ENCODE results near the gene GUCY2C.

GUCY2C gene

GRCh38 chr12:14656846-14657245 lies 39.6 kb downstream of the GUCY2C start:
- TF ChIP-seq CREB1 (IDR thresholded peaks at IDR 0.05; ENCODE audit: low read depth), result no peak
- TF ChIP-seq MAX (IDR thresholded peaks at IDR 0.05), result no peak
- no peak for TF ChIP-seq FOXM1 (IDR thresholded peaks at IDR 0.05; ENCODE audit: borderline replicate concordance, low read depth)
- no peak for TF ChIP-seq ZBTB7A (IDR thresholded peaks at IDR 0.05; ENCODE audit: low read depth)
- TF ChIP-seq EGR1 (IDR thresholded peaks at IDR 0.05), result no peak
- no peak for TF ChIP-seq EP300 (IDR thresholded peaks at IDR 0.05; ENCODE audit: borderline replicate concordance)
- no peak for TF ChIP-seq TAF1 (IDR thresholded peaks at IDR 0.05; ENCODE audit: low read depth)
- TF ChIP-seq NFIC (IDR thresholded peaks at IDR 0.05), result no peak
- no peak for TF ChIP-seq YY1 (IDR thresholded peaks at IDR 0.05; ENCODE audit: low read depth)
- TF ChIP-seq CEBPB (IDR thresholded peaks at IDR 0.05), result no peak
- TF ChIP-seq TEAD4 (IDR thresholded peaks at IDR 0.05), result no peak
- no peak for TF ChIP-seq REST (IDR thresholded peaks at IDR 0.05; ENCODE audit: low read depth)
- TF ChIP-seq RAD21 (IDR thresholded peaks at IDR 0.05; ENCODE audit: low read depth), result no peak
- TF ChIP-seq USF1 (IDR thresholded peaks at IDR 0.05), result no peak

- TF ChIP-seq MAX (IDR thresholded peaks at IDR 0.05) (no peak), NFIC (IDR thresholded peaks at IDR 0.05) (no peak), YY1 (IDR thresholded peaks at IDR 0.05; ENCODE audit: low read depth) (no peak), TCF12 (IDR thresholded peaks at IDR 0.05; ENCODE audit: low read depth) (no peak), ZBTB7A (IDR thresholded peaks at IDR 0.05; ENCODE audit: low read depth) (no peak), REST (IDR thresholded peaks at IDR 0.05; ENCODE audit: low read depth) (no peak), USF1 (IDR thresholded peaks at IDR 0.05) (no peak), EP300 (IDR thresholded peaks at IDR 0.05; ENCODE audit: borderline replicate concordance) (no peak), TAF1 (IDR thresholded peaks at IDR 0.05; ENCODE audit: low read depth) (no peak), CREB1 (IDR thresholded peaks at IDR 0.05; ENCODE audit: low read depth) (no peak), CEBPB (IDR thresholded peaks at IDR 0.05) (no peak), EGR1 (IDR thresholded peaks at IDR 0.05) (no peak), TEAD4 (IDR thresholded peaks at IDR 0.05) (no peak), FOXM1 (IDR thresholded peaks at IDR 0.05; ENCODE audit: borderline replicate concordance, low read depth) (no peak), RAD21 (IDR thresholded peaks at IDR 0.05; ENCODE audit: low read depth) (no peak)
Measured at GRCh38 chr12:14655284-14655683, 41.1 kb downstream of the GUCY2C start.

GRCh38 chr12:14654842-14655241 lies 41.6 kb downstream of the GUCY2C start:
- TF ChIP-seq CEBPB (IDR thresholded peaks at IDR 0.05) (no peak), REST (IDR thresholded peaks at IDR 0.05; ENCODE audit: low read depth) (no peak), FOXM1 (IDR thresholded peaks at IDR 0.05; ENCODE audit: borderline replicate concordance, low read depth) (no peak), TAF1 (IDR thresholded peaks at IDR 0.05; ENCODE audit: low read depth) (no peak), CREB1 (IDR thresholded peaks at IDR 0.05; ENCODE audit: low read depth) (no peak)

GRCh38 chr12:14654416-14654815 lies 42.0 kb downstream of the GUCY2C start:
- TF ChIP-seq ZBTB7A (IDR thresholded peaks at IDR 0.05; ENCODE audit: low read depth), result no peak
- TF ChIP-seq NFIC (IDR thresholded peaks at IDR 0.05), result no peak
- TF ChIP-seq EGR1 (IDR thresholded peaks at IDR 0.05), result no peak
- TF ChIP-seq RAD21 (IDR thresholded peaks at IDR 0.05; ENCODE audit: low read depth), result no peak
- TF ChIP-seq TAF1 (IDR thresholded peaks at IDR 0.05; ENCODE audit: low read depth), result no peak
- TF ChIP-seq EP300 (IDR thresholded peaks at IDR 0.05; ENCODE audit: borderline replicate concordance), result no peak
- no peak for TF ChIP-seq TEAD4 (IDR thresholded peaks at IDR 0.05)
- TF ChIP-seq MAX (IDR thresholded peaks at IDR 0.05), result no peak
- no peak for TF ChIP-seq TCF12 (IDR thresholded peaks at IDR 0.05; ENCODE audit: low read depth)
- no peak for TF ChIP-seq FOXM1 (IDR thresholded peaks at IDR 0.05; ENCODE audit: borderline replicate concordance, low read depth)

All from Ishikawa (cell line).